HG02588 (cell line): ENCODE measurements around the gene LAMB2.

Experiments
- ATAC-seq: cut with Tn5 transposase; IDR thresholded peaks from one replicate; pipeline ENCODE4 v1.9.1; 2021; ENCODE audit warnings: mild to moderate bottlenecking, moderate library complexity; ENCODE audit not compliant: unreplicated experiment

Gene LAMB2

DNA sequence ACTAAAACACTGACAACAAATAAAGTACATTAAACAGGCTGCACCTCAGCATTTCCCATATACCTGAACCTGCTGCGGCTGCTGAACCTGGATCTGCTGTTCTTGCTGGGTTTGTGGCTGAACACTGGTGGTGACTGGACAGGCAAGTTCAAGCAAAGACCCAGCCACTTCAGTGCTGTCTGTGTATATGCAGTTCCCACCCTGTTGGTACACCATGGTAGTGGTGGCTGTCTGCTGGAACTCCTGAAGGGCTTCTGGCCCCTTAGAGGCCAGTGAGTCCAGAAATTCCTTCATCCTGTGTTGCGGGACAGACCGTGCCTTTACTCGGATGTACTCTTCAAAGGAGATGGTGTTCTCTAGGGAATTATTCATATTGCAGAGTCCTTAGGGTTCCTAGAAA lies 56.2 kb downstream of the LAMB2 start:
- ATAC-seq = no peak

GRCh38 chr3:49076116-49076515 lies 56.7 kb downstream of the LAMB2 start:
- no peak for ATAC-seq
